ENCODE measurements around the gene KANSL3. TPM values are rescaled to one million over a fixed set of nuclear protein-coding genes. Genes with fewer than 3 reads are reported as not detected.

The KANSL3 gene
- total RNA-seq, 4 donors from 2014 or later = 34.7 to 65.0 (median 39.7) TPM

GRCh38 chr2:96601382-96602292, 36.5 kb downstream of the KANSL3 start:
- TF ChIP-seq CTCF (IDR thresholded peaks at IDR 0.05; ENCODE audit: low read depth) = no peak

GRCh38 chr2:96599941-96600340, 38.2 kb downstream of the KANSL3 start:
- no peak for TF ChIP-seq CTCF (IDR thresholded peaks at IDR 0.05; ENCODE audit: low read depth)

DNA sequence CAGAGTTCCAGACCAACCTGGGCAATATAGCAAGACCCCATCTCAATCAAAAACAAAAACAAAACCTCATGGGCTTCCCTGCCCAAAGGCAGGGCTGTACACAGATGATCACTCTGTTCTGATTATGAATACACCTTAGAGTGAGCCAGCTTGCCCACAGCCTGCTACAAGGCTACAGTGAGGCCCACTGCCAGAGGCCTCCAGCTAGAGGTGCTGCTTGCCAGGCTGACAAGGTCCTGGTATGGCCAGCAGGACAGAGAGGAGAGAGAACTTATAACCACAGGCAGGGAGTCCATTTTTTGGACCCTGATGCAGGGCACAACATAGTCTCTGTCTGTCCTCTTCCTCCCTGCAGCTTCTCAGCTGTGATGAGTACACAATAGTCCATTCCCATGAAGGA, 41.5 kb downstream of the KANSL3 start:
- TF ChIP-seq CTCF (IDR thresholded peaks at IDR 0.05; ENCODE audit: low read depth) = no peak

DNA sequence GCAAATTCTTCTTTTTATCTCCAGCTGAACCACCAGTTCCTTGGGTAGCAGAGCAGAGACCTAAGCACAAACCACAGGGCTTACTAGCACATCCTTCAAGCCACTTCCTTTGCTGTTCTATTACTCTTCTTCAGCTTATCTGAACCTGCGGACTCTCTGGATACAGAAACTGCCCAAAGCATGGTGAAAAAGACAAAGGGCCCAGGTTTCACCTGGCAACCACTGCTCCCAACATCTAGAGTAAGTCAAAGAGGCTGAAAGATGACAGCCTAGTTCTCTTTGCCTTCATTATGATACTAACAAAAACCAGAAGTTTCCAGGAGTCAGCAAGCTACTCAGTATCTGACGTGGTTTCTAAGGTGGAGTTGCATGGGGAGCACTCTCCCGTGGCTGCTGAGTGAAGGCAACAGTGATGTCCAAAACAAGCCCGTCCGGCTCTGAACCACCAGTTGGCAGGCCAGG, 43.4 kb downstream of the KANSL3 start:
- no peak for TF ChIP-seq CTCF (IDR thresholded peaks at IDR 0.05; ENCODE audit: low read depth)

- no peak for TF ChIP-seq CTCF (IDR thresholded peaks at IDR 0.05; ENCODE audit: low read depth)
These were observed 43.8 kb downstream of the KANSL3 start for GRCh38 chr2:96594282-96594681.

DNA sequence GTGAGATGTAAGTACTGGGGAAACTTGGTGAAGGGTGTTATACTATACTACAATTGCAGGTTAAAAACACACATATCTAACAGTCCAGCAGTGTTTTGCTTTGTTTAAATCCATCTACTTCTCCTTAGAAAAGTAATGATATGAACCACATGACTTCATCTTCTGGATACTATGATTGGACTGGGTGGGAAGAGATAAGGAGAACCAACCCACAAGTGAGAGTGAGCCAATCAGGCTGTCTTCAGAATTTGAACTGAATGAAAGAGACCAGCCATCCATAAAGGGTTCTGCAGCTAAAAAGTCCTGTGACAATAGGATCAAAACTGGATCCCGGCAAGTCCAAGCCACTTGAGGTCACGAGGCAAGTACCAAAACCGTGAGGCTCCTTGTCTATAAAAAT, 46.6 kb downstream of the KANSL3 start:
- TF ChIP-seq CTCF (IDR thresholded peaks at IDR 0.05; ENCODE audit: low read depth) = no peak

DNA sequence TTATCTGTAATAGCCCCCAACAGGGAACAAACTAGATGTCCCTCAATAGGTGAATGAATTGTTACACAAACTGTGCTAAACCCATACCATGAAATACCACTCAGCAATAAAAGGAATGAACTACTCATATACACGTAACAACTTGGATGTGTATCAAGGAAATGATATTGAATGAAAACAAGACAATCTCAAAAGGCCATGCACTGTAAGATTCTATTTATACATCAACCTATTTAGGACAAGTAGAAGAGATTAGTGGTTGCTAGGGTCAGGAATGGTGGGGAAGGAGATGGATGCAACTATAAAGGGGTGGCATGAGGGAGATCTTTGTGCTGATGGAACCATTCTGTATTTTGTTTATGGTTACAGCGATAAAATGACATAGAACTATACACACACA, 47.1 kb downstream of the KANSL3 start:
- no peak for TF ChIP-seq CTCF (IDR thresholded peaks at IDR 0.05; ENCODE audit: low read depth)

All from subcutaneous adipose tissue (tissue), 4 donors.